ENCODE results near the gene RHD. TPM values are rescaled to one million over a fixed set of nuclear protein-coding genes. Genes with fewer than 3 reads are reported as not detected.
"Not testable (repeated sequence)": the region's sequence is repeated elsewhere in the genome, so short reads cannot be mapped to it uniquely, and the experiment has no call there.

The RHD gene
- total RNA-seq, 1 experiment from 2014 or later, result not detected

- peak; percentile 99 to 100 for DNase-seq
- H3K27me3 ChIP-seq, result no peaks in the 10 kb centered on the region
- peak within 1 kb of the TSS; percentile 73 for H3K27ac ChIP-seq
- no peaks in the 10 kb centered on the region for H3K4me1 ChIP-seq
- no peaks in the 10 kb centered on the region for H3K9me3 ChIP-seq (replicated peaks)
- peak within 1 kb of the TSS; percentile 97 for H3K4me3 ChIP-seq
- peaks cover 37% of the 10 kb centered on the region for H3K36me3 ChIP-seq
These were observed 25.1 kb upstream of the RHD start, which contains the start of gene RSRP1 for GRCh38 chr1:25247024-25247828. TSS of gene RSRP1 (minus strand) at chr1:25247454. CDS start at chr1:25246963, 491 bp downstream.

GRCh38 chr1:25247829-25248754 is 24.2 kb upstream of the RHD start:
- DNase-seq, result no peak
- H3K27me3 ChIP-seq, result no peaks in the 10 kb centered on the region
- H3K4me3 ChIP-seq, result peak overlapping the region; percentile 97
- no peaks in the 10 kb centered on the region for H3K9me3 ChIP-seq (replicated peaks)
- no peaks in the 10 kb centered on the region for H3K4me1 ChIP-seq
- H3K36me3 ChIP-seq, result peaks cover 28% of the 10 kb centered on the region
- peak overlapping the region; percentile 73 for H3K27ac ChIP-seq

- Histone ChIP-seq H3K4me1 (0 out of 2 replicates have a peak, but pooled peaks cover 2% of the 10 kb centered on the region), H3K27me3 (no peaks in the 10 kb centered on the region), H3K4me3 (no peak overlapping the region), H3K9me3 (replicated peaks) (no peaks in the 10 kb centered on the region), H3K27ac (no peak overlapping the region), H3K36me3 (no peaks in the 10 kb centered on the region)
- no peak for DNase-seq
These were observed 18.4 kb upstream of the RHD start for GRCh38 chr1:25253911-25254310.

GRCh38 chr1:25255706-25256577 is 16.4 kb upstream of the RHD start:
- no peaks in the 10 kb centered on the region for H3K27me3 ChIP-seq

GRCh38 chr1:25256578-25256965 is 15.7 kb upstream of the RHD start:
- Histone ChIP-seq H3K4me3 (no peak overlapping the region), H3K36me3 (no peaks in the 10 kb centered on the region), H3K4me1 (0 out of 2 replicates have a peak, but pooled peaks cover 2% of the 10 kb centered on the region), H3K27me3 (no peaks in the 10 kb centered on the region), H3K27ac (no peak overlapping the region), H3K9me3 (replicated peaks) (no peaks in the 10 kb centered on the region)
- DNase-seq, result no peak

More at GRCh38 chr1:25255706-25256577, 16.4 kb upstream of the RHD start:
- DNase-seq, result no peak
- Histone ChIP-seq H3K9me3 (replicated peaks) (no peaks in the 10 kb centered on the region), H3K36me3 (no peaks in the 10 kb centered on the region), H3K27ac (no peak overlapping the region), H3K4me1 (0 out of 2 replicates have a peak, but pooled peaks cover 2% of the 10 kb centered on the region), H3K4me3 (no peak overlapping the region)

GRCh38 chr1:25257196-25257595 is 15.1 kb upstream of the RHD start:
- no peak overlapping the region for H3K27ac ChIP-seq
- DNase-seq, result no peak
- no peak overlapping the region for H3K4me3 ChIP-seq
- no peaks in the 10 kb centered on the region for H3K27me3 ChIP-seq
- no peaks in the 10 kb centered on the region for H3K36me3 ChIP-seq
- no peaks in the 10 kb centered on the region for H3K9me3 ChIP-seq (replicated peaks)
- H3K4me1 ChIP-seq, result 0 out of 2 replicates have a peak, but pooled peaks cover 2% of the 10 kb centered on the region

- not testable (repeated sequence) for DNase-seq; H3K9me3 ChIP-seq (replicated peaks); H3K4me1 ChIP-seq; H3K36me3 ChIP-seq; H3K27ac ChIP-seq; H3K4me3 ChIP-seq; H3K27me3 ChIP-seq
These were observed 12.5 kb upstream of the RHD start for GRCh38 chr1:25259813-25260212.

GRCh38 chr1:25260336-25260735 is 12.0 kb upstream of the RHD start:
- not testable (repeated sequence) for H3K9me3 ChIP-seq (replicated peaks); H3K27me3 ChIP-seq; H3K36me3 ChIP-seq; H3K4me3 ChIP-seq; DNase-seq; H3K4me1 ChIP-seq; H3K27ac ChIP-seq

- H3K27me3 ChIP-seq; H3K36me3 ChIP-seq; H3K27ac ChIP-seq; H3K4me1 ChIP-seq; H3K9me3 ChIP-seq (replicated peaks): not testable (repeated sequence)
- peak overlapping the region; percentile 62 for H3K4me3 ChIP-seq
- DNase-seq, result peak; percentile 19 to 39
These were observed 5.6 kb upstream of the RHD start for GRCh38 chr1:25266554-25267287.

- not testable (repeated sequence) for H3K9me3 ChIP-seq (replicated peaks); H3K4me1 ChIP-seq; H3K27ac ChIP-seq; H3K27me3 ChIP-seq; H3K36me3 ChIP-seq
- peak; percentile 84 for DNase-seq
- peak overlapping the region; percentile 49 for H3K4me3 ChIP-seq
These were observed 4.8 kb upstream of the RHD start for GRCh38 chr1:25267288-25268142.

GRCh38 chr1:25268143-25268760 is 4.1 kb upstream of the RHD start:
- not testable (repeated sequence) for H3K9me3 ChIP-seq (replicated peaks); H3K36me3 ChIP-seq; H3K4me1 ChIP-seq; DNase-seq; H3K27me3 ChIP-seq; H3K27ac ChIP-seq
- H3K4me3 ChIP-seq, result peak overlapping the region; percentile 49

GRCh38 chr1:25275648-25276047 is 3.3 kb downstream of the RHD start:
- H3K4me3 ChIP-seq; DNase-seq; H3K4me1 ChIP-seq; H3K27ac ChIP-seq; H3K27me3 ChIP-seq; H3K36me3 ChIP-seq; H3K9me3 ChIP-seq (replicated peaks): not testable (repeated sequence)

GRCh38 chr1:25277295-25277694 is 5.0 kb downstream of the RHD start:
- not testable (repeated sequence) for H3K4me3 ChIP-seq; H3K36me3 ChIP-seq; H3K4me1 ChIP-seq; H3K27ac ChIP-seq; H3K9me3 ChIP-seq (replicated peaks); DNase-seq; H3K27me3 ChIP-seq

All from SJCRH30 (cell line).